A673 (cell line): ENCODE results near the gene HOXB13. TPM values are rescaled to one million over a fixed set of nuclear protein-coding genes. Genes with fewer than 3 reads are reported as not detected.

Source experiments
- Bru-seq: library from RNA; stranded (reverse); fragments of 400-500 nt; gene quantifications from one replicate; lab custom pipeline; 2021; lab: Mats Ljungman, UMichigan
- BruChase-seq, 2 experiments: library from RNA; stranded (reverse); fragments of 400-500 nt; gene quantifications; one replicate each; lab custom pipeline; 2021; lab: Mats Ljungman, UMichigan
- BruUV-seq: library from RNA; stranded (reverse); fragments of 400-500 nt; replicated peaks from 2 replicates; lab custom pipeline; 2021; lab: Mats Ljungman, UMichigan
- CTCF ChIA-PET: fragments of 300-600 bp; sonication (Branson Sonifier 250); formaldehyde crosslinking; loops from one replicate; lab custom pipeline; 2022; ENCODE audit warnings: antibody characterized with exemption; lab: Charles Lee
- POLR2A ChIA-PET: fragments of 300-600 bp; sonication (Branson Sonifier 250); formaldehyde crosslinking; loops from one replicate; lab custom pipeline; 2022; ENCODE audit warnings: antibody characterized with exemption; ENCODE audit not compliant: low non-redundant PET; lab: Charles Lee
- DNase-seq: peaks from one replicate; pipeline ENCODE4 v3.0.0-alpha.2; 2015; ENCODE audit warnings: low spot score
- H3K27ac ChIP-seq: fragments of 200-600 bp; sonication (generic); 2 replicates; pipeline ENCODE4 v1.5.1; 2016; ENCODE audit warnings: mixed run types, low read depth, mild to moderate bottlenecking, mixed read lengths, antibody characterized with exemption, low read length; ENCODE audit not compliant: poor library complexity, severe bottlenecking
- H3K27me3 ChIP-seq: fragments of 200-600 bp; sonication (generic); replicated peaks from 2 replicates; pipeline ENCODE4 v1.6.1; 2017; ENCODE audit warnings: mixed run types, low read depth, mild to moderate bottlenecking, mixed read lengths, antibody characterized with exemption, low read length; ENCODE audit not compliant: insufficient read depth, poor library complexity
- H3K36me3 ChIP-seq: fragments of 200-600 bp; sonication (generic); 2 replicates; pipeline ENCODE4 v1.6.1; 2016; ENCODE audit warnings: mixed run types, mild to moderate bottlenecking, mixed read lengths, antibody characterized with exemption, low read length; ENCODE audit not compliant: insufficient read depth, poor library complexity, severe bottlenecking
- H3K4me1 ChIP-seq: fragments of 200-600 bp; sonication (generic); 2 replicates; pipeline ENCODE4 v1.6.1; 2017; ENCODE audit warnings: mixed run types, mild to moderate bottlenecking, mixed read lengths, antibody characterized with exemption, low read length; ENCODE audit not compliant: insufficient read depth, poor library complexity, severe bottlenecking
- H3K4me3 ChIP-seq: fragments of 200-600 bp; sonication (generic); 2 replicates; pipeline ENCODE4 v1.5.1; 2016; ENCODE audit warnings: low read depth, mixed run types, mild to moderate bottlenecking, mixed read lengths, low read length; ENCODE audit not compliant: poor library complexity, severe bottlenecking
- H3K9me3 ChIP-seq: fragments of 200-600 bp; sonication (generic); 2 replicates; pipeline ENCODE4 v1.6.1; 2016; ENCODE audit warnings: mixed run types, low read depth, mild to moderate bottlenecking, mixed read lengths, antibody characterized with exemption, low read length; ENCODE audit not compliant: poor library complexity, severe bottlenecking
- CTCF ChIP-seq: fragments of 300-800, 200-600 bp; sonication (generic); conservative IDR thresholded peaks from 2 replicates; pipeline ENCODE4 v1.5.1; 2017; ENCODE audit warnings: low read depth, mild to moderate bottlenecking, antibody characterized with exemption, low read length, moderate library complexity, mixed read lengths
- EZH2 ChIP-seq: fragments of 200-600 bp; sonication (generic); IDR thresholded peaks from 2 replicates; pipeline ENCODE4 v1.6.1; 2017; ENCODE audit warnings: borderline replicate concordance, low read depth, mild to moderate bottlenecking, mixed read lengths, antibody characterized with exemption, low read length; ENCODE audit not compliant: poor library complexity, severe bottlenecking
- intact Hi-C: fragments of 100-400 bp; cut with micrococcal nuclease; formaldehyde crosslinking; loops from one replicate; pipeline ENCODE4 v1.10.0; 2022; ENCODE audit not compliant: unreplicated experiment
- long read RNA-seq: library from polyadenylated mRNA; stranded (forward); transcript quantifications from one replicate; pipeline ENCODE4 v2.0.0, GENCODE V29; 2022
- total RNA-seq: library from RNA; stranded (reverse); gene quantifications from 2 replicates; pipeline ENCODE4 v1.2.3, GENCODE V29; 2021

HOXB13 gene
- 11.7 and 15.8 TPM in 2 replicates for total RNA-seq
- percentile 54 among the genes with signal in this experiment for Bru-seq, nascent RNA
- percentile 71 among the genes with signal in this experiment for BruChase-seq, experiment 1, labeled RNA remaining after a 2-hour chase
- BruChase-seq, experiment 2, labeled RNA remaining after a 6-hour chase = percentile 78 among the genes with signal in this experiment
- long read RNA-seq, transcript HOXB13-201 (2 exons, 3,467 nt) = major isoform, 36 of 40 reads
- long read RNA-seq, partial matches to known transcripts = 4 of 40 reads
- long read RNA-seq, other reads (novel, unspliced or antisense) = 0 of 40 reads

- POLR2A ChIA-PET = interaction anchor here (0.5 to 1.0 kb wide), 8 partner anchors 9 to 787 kb away, joined by 3 to 12 read pairs (median 7); partner anchors contain the start of genes NFE2L1 and PNPO
- H3K36me3 ChIP-seq = no peaks in the 10 kb centered on the region
- peak within 1 kb of the TSS; percentile 73 for H3K4me3 ChIP-seq
- no peak for TF ChIP-seq EZH2
- TF ChIP-seq CTCF = peak; percentile 14; the same call in 1 of the 2 replicates
- H3K27me3 ChIP-seq = no peaks in the 10 kb centered on the region
- peaks cover 38% of the 10 kb centered on the region for H3K4me1 ChIP-seq
- DNase-seq = peak; percentile 96
- CTCF ChIA-PET = interaction anchor here (0.6 to 1.9 kb wide), 5 partner anchors 50 to 266 kb away, joined by 3 to 16 read pairs (median 5); no protein-coding TSS in a partner anchor
- intact Hi-C loops = no loop called here
- peak within 1 kb of the TSS; percentile 97 for H3K27ac ChIP-seq
- BruUV-seq = TSS peak; percentile 45
- H3K9me3 ChIP-seq = no peaks in the 10 kb centered on the region
These were observed at the start of gene HOXB13 for GRCh38 chr17:48728232-48729231. Gene HOXB13, minus strand, starts transcription at chr17:48728750. Its CDS starts 157 bp downstream, at chr17:48728593.

- ChIA-PET CTCF (no interaction called here), POLR2A (no interaction called here)
- Histone ChIP-seq H3K4me3 (no peak overlapping the region), H3K27me3 (no peaks in the 10 kb centered on the region), H3K9me3 (no peaks in the 10 kb centered on the region), H3K27ac (no peak overlapping the region), H3K4me1 (no peaks in the 10 kb centered on the region), H3K36me3 (no peaks in the 10 kb centered on the region)
- DNase-seq = no peak
- no TSS peak for BruUV-seq
- intact Hi-C loops = no loop called here
- TF ChIP-seq EZH2 (no peak), CTCF (no peak)
These were observed 48.1 kb upstream of the HOXB13 start for GRCh38 chr17:48776602-48777001.

GRCh38 chr17:48773245-48773644, 44.7 kb upstream of the HOXB13 start:
- no peaks in the 10 kb centered on the region for H3K36me3 ChIP-seq
- no peak for TF ChIP-seq CTCF
- no peak for TF ChIP-seq EZH2
- peaks cover 8% of the 10 kb centered on the region for H3K4me1 ChIP-seq
- no TSS peak for BruUV-seq
- intact Hi-C loops = no loop called here
- ChIA-PET POLR2A (interaction anchor here (0.6 kb wide), 1 partner anchor 50 kb away, joined by 4 read pairs; the partner anchor contains the start of gene PRAC2), CTCF (no interaction called here)
- H3K9me3 ChIP-seq = no peaks in the 10 kb centered on the region
- no peak overlapping the region for H3K4me3 ChIP-seq
- H3K27me3 ChIP-seq = no peaks in the 10 kb centered on the region
- no peak overlapping the region for H3K27ac ChIP-seq
- DNase-seq = no peak
